NCI-H2196 treated with DMSO at 0.1 percent for 48 hours (cell line): ENCODE data around the gene TM7SF3.
"Not testable (repeated sequence)": the region's sequence is repeated elsewhere in the genome, so short reads cannot be mapped to it uniquely, and the experiment has no call there.

Experiments
- DNase-seq: peaks from one replicate; lab custom pipeline; 2025; ENCODE audit not compliant: unreplicated experiment; lab: John Stamatoyannopoulos, UW

TM7SF3 gene, protein sequence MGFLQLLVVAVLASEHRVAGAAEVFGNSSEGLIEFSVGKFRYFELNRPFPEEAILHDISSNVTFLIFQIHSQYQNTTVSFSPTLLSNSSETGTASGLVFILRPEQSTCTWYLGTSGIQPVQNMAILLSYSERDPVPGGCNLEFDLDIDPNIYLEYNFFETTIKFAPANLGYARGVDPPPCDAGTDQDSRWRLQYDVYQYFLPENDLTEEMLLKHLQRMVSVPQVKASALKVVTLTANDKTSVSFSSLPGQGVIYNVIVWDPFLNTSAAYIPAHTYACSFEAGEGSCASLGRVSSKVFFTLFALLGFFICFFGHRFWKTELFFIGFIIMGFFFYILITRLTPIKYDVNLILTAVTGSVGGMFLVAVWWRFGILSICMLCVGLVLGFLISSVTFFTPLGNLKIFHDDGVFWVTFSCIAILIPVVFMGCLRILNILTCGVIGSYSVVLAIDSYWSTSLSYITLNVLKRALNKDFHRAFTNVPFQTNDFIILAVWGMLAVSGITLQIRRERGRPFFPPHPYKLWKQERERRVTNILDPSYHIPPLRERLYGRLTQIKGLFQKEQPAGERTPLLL

DNA sequence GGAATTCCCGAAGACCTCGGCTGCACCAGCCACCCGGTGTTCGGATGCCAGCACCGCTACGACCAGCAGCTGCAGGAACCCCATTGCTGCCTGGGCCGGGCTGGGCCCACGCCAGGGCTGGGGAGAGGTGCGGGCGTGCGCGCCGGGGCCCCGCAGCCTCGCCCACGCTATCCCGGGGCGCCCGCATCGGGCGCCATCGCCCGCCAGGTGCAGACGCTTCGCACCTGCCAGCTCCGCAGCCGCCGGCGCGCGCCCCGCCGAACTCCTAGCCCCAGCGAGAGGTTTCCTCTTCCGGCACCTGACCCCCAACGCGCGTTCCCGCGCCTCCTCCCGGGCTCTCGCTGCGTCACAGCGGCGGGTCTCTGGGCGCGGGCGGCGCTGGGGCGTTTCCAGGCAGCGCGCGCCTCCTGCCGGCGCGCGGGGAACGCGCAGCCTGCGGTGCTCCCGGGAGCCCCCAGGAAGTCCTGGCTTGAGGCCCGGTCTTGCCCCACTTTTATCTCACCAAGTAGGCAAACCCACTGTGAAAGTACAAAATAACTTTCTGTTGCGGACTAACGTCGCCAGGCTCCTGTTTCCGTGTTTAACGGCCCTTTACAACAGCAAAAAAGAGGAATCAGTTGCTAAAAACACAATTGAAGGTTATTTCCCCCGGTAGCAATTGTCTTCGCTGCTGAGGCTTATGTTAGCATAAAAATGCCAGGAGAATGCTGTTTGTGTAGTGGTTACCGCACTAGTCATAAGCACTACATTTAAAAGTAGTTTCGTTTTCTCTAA lies at the start of gene TM7SF3:
Gene TM7SF3 (minus strand): TSS at position 300 of the 774 bp plus-strand sequence. CDS start 216 bp downstream, at position 84.
- DNase-seq: peak; percentile 99

- no peak for DNase-seq
These were observed 49.2 kb upstream of the TM7SF3 start for GRCh38 chr12:27063250-27063851.

DNA sequence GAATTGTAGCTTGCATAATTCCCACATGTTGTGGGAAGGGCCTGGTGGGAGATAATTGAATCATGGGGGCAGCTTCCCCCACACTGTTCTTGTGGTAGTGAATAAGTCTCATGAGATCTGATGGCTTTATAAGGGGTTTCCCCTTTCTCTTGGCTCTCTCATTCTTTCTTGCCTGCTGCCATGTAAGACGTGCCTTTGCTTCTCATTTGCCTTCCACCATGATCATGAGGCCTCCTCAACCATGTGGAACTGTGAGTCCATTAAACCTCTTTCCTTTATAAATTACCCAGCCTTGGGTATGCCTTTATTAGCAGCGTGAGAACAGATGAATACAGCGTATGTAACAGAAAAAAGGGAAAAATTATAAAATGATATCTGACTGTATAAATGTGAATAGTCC lies 47.1 kb upstream of the TM7SF3 start:
- DNase-seq: no peak

DNA sequence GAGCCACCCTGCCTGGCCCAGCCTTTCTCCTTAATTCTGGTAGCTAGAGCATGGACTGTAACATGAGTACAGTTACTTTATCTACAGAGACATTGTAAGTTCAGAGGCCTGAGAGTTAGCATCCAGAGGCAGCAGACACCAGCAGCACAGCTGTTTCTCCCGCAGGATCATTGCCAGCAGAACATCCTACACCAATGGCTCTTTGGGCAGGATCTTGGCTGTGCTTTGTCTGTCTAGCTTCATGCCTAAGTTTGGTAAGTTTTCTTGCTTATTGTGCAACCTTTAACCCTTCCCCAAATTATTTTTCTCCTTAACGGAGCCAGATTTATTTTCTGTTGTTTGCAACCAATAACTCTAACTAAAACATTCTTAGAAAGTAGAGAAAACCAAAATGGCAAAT lies 46.6 kb upstream of the TM7SF3 start:
- DNase-seq: no peak

GRCh38 chr12:27057543-27057942 lies 43.4 kb upstream of the TM7SF3 start:
- no peak for DNase-seq

GRCh38 chr12:27055966-27056365 lies 41.8 kb upstream of the TM7SF3 start:
- DNase-seq: no peak

DNA sequence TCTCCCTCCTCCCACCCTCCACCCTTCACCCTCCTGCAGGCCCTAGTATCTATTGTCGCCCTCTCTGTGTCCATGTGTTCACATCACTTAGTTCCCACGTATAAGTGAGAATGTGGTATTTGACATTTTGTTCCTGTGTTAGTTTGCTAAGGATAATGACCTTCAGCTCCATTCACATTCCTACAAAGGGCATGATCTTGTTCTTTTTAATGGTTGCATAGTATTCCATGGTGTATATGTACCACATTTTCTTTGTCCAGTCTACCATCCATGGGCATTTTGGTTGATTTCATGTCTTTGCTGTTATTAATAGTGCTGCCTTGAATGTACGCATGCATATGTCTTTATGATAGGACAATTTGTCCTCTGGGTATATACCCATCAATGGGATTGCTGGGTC lies 38.6 kb upstream of the TM7SF3 start:
- no peak for DNase-seq

GRCh38 chr12:27052176-27052575 lies 38.0 kb upstream of the TM7SF3 start:
- DNase-seq: no peak

- no peak for DNase-seq
These were observed 34.9 kb upstream of the TM7SF3 start for GRCh38 chr12:27048822-27049752.

DNA sequence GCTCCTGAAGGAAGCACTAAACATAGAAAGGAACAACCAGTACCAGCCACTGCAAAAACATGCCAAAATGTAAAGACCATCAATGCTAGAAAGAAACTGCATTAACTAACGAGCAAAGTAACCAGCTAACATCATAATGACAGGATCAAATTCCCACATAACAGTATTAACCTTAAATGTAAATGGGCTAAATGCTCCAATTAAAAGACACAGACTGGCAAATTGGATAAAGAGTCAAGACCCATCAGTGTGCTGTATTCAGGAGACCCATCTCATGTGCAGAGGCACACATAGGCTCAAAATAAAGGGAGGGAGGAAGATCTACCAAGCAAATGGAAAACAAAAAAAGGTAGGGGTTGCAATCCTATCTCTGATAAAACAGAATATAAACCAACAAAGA lies 27.8 kb upstream of the TM7SF3 start:
- not testable (repeated sequence) for DNase-seq

DNA sequence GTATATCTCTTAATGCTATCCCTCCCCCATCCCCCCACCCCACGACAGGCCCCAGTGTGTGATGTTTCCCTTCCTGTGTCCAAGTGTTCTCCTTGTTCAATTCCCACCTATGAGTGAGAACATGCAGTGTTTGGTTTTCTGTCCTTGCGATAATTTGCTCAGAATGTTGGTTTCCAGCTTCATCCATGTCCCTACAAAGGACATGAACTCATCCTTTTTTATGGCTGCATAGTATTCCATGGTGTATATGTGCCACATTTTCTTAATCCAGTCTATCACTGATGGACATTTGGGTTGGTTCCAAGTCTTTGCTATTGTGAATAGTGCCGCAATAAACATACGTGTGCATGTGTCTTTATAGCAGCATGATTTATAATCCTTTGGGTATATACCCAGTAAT lies 26.5 kb upstream of the TM7SF3 start:
- not testable (repeated sequence) for DNase-seq

- DNase-seq: no peak
These were observed 20.6 kb upstream of the TM7SF3 start for GRCh38 chr12:27034607-27035293.

DNA sequence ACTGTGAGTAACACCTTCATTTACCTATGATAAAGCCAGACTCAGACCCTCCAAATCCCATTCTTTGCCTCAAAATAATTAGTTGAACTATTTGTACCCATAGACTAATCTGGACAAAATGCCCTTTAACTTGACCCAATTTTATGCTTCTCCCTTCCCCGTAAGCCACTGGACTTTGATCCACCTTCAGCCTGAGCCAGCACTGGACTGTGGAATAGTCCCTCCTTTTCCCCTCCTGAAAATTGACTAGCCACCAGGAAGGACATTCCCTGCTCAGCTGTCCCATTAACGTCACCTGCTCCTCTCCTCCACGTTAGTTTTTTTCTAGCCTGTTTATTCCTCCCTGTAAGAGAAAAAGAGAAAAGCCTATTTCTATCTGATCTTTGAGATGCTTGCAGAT lies 18.5 kb upstream of the TM7SF3 start:
- DNase-seq: no peak

DNA sequence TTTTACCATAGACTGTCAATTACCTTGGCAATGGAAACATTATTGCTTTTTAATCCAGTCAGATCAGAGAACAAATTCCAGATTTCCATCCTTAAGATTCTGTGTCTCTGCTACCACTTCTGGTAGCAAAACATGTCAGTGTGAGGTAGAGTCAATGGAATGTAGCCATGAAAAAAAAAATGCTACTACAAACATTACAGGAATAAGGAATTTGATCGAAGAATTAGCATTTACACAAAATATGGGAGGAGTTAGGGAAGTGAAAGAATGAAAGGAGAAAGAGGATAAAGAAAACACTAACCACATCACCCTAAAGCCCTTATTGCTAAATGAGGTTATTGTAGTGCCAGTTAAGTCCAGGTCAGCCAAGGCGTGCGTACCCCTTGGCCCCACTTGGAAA lies 17.3 kb upstream of the TM7SF3 start:
- no peak for DNase-seq

GRCh38 chr12:27026257-27026656 lies 12.1 kb upstream of the TM7SF3 start:
- no peak for DNase-seq

GRCh38 chr12:27025116-27025515 lies 10.9 kb upstream of the TM7SF3 start:
- DNase-seq: no peak

DNA sequence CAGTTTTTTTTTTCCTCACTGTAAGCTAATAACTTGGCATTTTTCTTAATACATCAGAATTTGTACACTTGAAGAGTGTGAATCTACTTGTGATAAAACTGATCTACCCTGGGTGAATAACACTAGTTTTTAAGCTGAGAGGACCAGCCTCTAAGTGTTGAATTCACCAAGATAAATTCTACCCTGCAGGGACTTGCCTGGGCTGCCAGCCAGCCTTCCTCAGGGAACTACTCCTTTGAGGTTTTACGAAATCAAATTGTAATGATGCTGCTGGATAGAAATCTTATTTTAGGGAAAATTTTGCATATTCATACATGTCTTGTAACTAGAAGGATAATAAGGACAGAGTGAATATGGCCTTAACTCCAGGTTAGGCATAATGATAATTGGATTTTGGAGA lies 10.1 kb upstream of the TM7SF3 start:
- no peak for DNase-seq

GRCh38 chr12:27020761-27021160 lies 6.6 kb upstream of the TM7SF3 start:
- no peak for DNase-seq

DNA sequence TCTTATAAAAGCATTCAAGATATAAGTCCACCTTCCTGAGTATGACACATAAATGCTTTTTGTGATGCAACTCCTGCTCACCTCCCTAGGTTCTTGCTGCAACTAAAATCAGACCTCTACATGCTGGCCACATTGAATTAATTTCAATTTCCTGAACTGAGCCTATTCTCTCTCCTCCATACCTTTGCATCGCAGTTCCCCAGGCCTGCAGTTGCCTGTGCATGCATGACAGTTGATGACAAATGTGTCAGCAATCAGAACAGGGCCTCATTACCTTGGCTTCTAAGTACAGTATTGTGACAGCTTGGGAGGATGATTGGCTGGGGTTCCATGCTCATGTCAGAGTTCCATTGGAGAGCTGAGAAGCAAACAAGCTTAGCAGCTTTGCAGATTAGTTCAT lies 3.9 kb upstream of the TM7SF3 start:
- DNase-seq: no peak
